Mucosa of descending colon (tissue), 3 donors: ENCODE results near the gene GPR32. TPM values are rescaled to one million over a fixed set of nuclear protein-coding genes. Genes with fewer than 3 reads are reported as not detected.
"Not testable (repeated sequence)": the region's sequence is repeated elsewhere in the genome, so short reads cannot be mapped to it uniquely, and the experiment has no call there.

Experiments
- ATAC-seq: fragments of 200-7000 bp; cut with Tn5 transposase; one replicate; pipeline ENCODE4 v1.9.1; 2020; ENCODE audit warnings: mild to moderate bottlenecking, moderate library complexity
- DNase-seq, 3 donors: peaks; one replicate each; pipeline ENCODE4 v3.0.0-alpha.2; 2020
- H3K36me3 ChIP-seq: fragments of 200-600 bp; one replicate; pipeline ENCODE4 v1.8.0; 2021; ENCODE audit warnings: low read depth, mild to moderate bottlenecking
- H3K4me1 ChIP-seq: fragments of 200-600 bp; one replicate; pipeline ENCODE4 v1.8.0; 2021; ENCODE audit warnings: low read depth, mild to moderate bottlenecking
- H3K4me3 ChIP-seq: fragments of 200-600 bp; one replicate; pipeline ENCODE4 v1.8.0; 2021; ENCODE audit warnings: mild to moderate bottlenecking
- H3K9me3 ChIP-seq: fragments of 200-600 bp; one replicate; pipeline ENCODE4 v1.8.0; 2021; ENCODE audit warnings: mild to moderate bottlenecking
- intact Hi-C, 2 donors: fragments of 100-400 bp; cut with DNase I in 1 of 2; cut with micrococcal nuclease in 1 of 2; formaldehyde crosslinking; loops; one replicate each; pipeline versions ENCODE4 v1.11.0 to v1.11.1; 2022; cut with DNase I, micrococcal nuclease
- total RNA-seq, 3 donors: library from RNA; stranded (reverse); fragmentation: NEBNext Ultra II Directional in 2 of 3; extraction: Animal tissue kit (Norgen Biotek cat#: 25700) in 2 of 3; gene quantifications; one replicate each; pipeline versions ENCODE4 v1.2.1 to v1.2.4, GENCODE V29; 2021 to 2023
- TF ChIP-seq, protein P1 (sequence below): fragments of 200-600 bp; IDR thresholded peaks from one replicate; pipeline ENCODE4 v1.8.0; 2022; ENCODE audit warnings: antibody characterized with exemption, mild to moderate bottlenecking
- donor health status: DM: no; HTN: no; CAD: no; lungs with moderate emphysema.
- donor health status: DM: no; HTN: no; CAD: no.
- donor health status: DM: no; HTN: yes; CAD: no.

The GPR32 gene
- total RNA-seq, 3 donors from 2014 or later: not detected

DNA sequence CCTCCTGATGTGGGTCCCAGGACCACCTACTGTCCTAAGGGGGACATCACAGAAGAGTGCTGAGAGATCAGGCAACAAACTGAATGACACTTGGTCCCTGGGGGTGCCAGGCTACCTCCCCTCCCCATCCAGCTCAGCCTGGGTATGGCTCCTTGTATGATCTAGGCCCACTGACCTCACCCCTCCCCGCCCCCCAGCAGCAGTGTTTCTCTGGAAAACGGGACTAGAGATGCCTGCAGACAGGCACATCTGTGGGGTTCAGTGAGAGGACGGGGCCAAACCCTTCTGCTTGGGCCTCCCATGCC is 29.2 kb downstream of the GPR32 start:
- ATAC-seq (no peak), DNase-seq (no peak)
- Histone ChIP-seq H3K36me3 (no peaks in the 10 kb centered on the region), H3K4me1 (peaks cover 14% of the 10 kb centered on the region), H3K9me3 (no peaks in the 10 kb centered on the region), H3K4me3 (no peak overlapping the region)
- intact Hi-C loops: no loop called here
- TF ChIP-seq, protein P1, sequence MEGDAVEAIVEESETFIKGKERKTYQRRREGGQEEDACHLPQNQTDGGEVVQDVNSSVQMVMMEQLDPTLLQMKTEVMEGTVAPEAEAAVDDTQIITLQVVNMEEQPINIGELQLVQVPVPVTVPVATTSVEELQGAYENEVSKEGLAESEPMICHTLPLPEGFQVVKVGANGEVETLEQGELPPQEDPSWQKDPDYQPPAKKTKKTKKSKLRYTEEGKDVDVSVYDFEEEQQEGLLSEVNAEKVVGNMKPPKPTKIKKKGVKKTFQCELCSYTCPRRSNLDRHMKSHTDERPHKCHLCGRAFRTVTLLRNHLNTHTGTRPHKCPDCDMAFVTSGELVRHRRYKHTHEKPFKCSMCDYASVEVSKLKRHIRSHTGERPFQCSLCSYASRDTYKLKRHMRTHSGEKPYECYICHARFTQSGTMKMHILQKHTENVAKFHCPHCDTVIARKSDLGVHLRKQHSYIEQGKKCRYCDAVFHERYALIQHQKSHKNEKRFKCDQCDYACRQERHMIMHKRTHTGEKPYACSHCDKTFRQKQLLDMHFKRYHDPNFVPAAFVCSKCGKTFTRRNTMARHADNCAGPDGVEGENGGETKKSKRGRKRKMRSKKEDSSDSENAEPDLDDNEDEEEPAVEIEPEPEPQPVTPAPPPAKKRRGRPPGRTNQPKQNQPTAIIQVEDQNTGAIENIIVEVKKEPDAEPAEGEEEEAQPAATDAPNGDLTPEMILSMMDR: no peak

- no peak for ATAC-seq
- Histone ChIP-seq H3K4me3 (no peak overlapping the region), H3K4me1 (peaks cover 14% of the 10 kb centered on the region), H3K9me3 (no peaks in the 10 kb centered on the region), H3K36me3 (no peaks in the 10 kb centered on the region)
- intact Hi-C loops: no loop called here
- DNase-seq: no peak
- TF ChIP-seq, protein P1: no peak
These were observed 30.8 kb downstream of the GPR32 start for GRCh38 chr19:50801107-50801506.

DNA sequence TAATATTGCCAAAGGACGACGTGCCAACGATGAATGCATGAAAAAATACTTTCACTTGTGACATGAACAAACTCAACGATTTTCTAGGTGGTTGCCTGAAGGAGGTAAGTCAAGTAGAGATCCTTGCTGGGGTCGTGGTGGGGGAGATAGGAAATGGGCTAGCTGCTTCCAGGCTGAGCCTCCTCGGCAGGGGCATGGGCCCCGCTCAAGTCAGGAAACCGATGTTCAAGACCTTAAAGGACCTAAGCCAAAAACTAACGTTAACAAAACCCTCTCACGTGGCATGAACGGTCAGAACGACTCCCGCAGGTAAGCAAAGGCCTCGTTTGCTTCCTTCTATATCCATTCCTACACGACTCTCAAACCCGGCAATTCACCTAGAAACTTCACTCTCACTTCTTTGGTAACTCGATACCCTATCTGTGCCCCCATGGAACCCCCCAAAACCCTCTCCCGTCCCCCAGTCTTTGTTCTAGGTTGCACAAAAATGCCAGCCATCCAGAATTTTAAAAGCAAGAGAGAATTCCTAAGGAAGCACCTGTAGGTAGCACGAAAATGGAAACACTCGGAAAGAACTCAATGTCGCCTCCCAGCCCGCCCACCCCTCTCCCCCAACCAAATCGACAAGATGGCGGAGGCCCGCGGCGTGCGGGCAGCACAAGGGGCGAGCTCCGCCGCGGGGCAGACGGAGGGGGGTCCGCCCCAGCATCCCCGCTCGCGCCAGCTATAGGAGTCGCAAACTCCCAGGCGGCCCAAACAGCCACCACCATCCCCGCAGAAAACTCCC is 33.6 kb downstream of the GPR32 start:
- no peaks in the 10 kb centered on the region for H3K36me3 ChIP-seq
- intact Hi-C loops: no loop called here
- ATAC-seq: peak; percentile 3
- H3K4me3 ChIP-seq: peak overlapping the region; percentile 88
- no peaks in the 10 kb centered on the region for H3K9me3 ChIP-seq
- H3K4me1 ChIP-seq: peaks cover 14% of the 10 kb centered on the region
- TF ChIP-seq, protein P1: no peak
- no peak for DNase-seq

GRCh38 chr19:50804420-50805272 is 34.4 kb downstream of the GPR32 start:
- no peaks in the 10 kb centered on the region for H3K9me3 ChIP-seq
- intact Hi-C loops: no loop called here
- ATAC-seq: peak; percentile 98
- H3K36me3 ChIP-seq: no peaks in the 10 kb centered on the region
- peak; percentile 98 to 99 (median 99) for DNase-seq
- TF ChIP-seq, protein P1: no peak
- H3K4me3 ChIP-seq: peak overlapping the region; percentile 88
- peaks cover 14% of the 10 kb centered on the region for H3K4me1 ChIP-seq

GRCh38 chr19:50808856-50809255 is 38.6 kb downstream of the GPR32 start:
- ATAC-seq: no peak
- no peak for DNase-seq
- intact Hi-C loops: no loop called here
- Histone ChIP-seq H3K4me1 (no peaks in the 10 kb centered on the region), H3K9me3 (no peaks in the 10 kb centered on the region), H3K4me3 (no peak overlapping the region), H3K36me3 (no peaks in the 10 kb centered on the region)
- TF ChIP-seq, protein P1: no peak

- H3K4me3 ChIP-seq, intact Hi-C loops, H3K9me3 ChIP-seq, ATAC-seq, H3K36me3 ChIP-seq, DNase-seq, H3K4me1 ChIP-seq: not testable (repeated sequence)
These were observed 41.5 kb downstream of the GPR32 start for GRCh38 chr19:50811622-50812238.
